Activated CD4-positive, alpha-beta T cell treated with anti-CD3 and anti-CD28 coated beads, Interleukin-10, Interleukin-2, amounts not matched to agents 100 ng/mL and 50 ng/mL, durations not matched to agents 16 hours and 8 hours (primary cell): ENCODE measurements around the gene PASK.

ENCODE experiments used
- DNase-seq: peaks from one replicate; pipeline ENCODE4 v3.0.0-alpha.2; 2020

The PASK gene

DNA sequence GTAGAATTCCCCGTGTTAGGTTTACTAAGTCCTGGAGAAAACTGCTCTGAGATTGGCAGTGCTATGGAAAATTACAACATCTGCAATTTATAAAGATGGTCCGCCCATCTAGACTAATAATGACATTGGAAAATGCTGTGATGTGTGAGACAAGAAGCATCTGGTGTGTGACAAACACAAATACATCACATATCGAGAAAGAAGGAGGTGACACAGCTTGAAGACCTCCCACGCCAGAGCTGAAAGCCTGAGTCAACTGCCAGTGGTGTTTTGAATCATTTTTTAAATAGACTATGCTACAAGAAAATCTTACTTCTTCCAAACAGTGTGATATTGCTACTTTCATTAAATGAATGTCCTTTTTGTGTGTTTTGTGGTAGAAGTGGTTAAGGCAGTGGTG is 30.6 kb upstream of the PASK start:
- DNase-seq = peak; percentile 83

DNA sequence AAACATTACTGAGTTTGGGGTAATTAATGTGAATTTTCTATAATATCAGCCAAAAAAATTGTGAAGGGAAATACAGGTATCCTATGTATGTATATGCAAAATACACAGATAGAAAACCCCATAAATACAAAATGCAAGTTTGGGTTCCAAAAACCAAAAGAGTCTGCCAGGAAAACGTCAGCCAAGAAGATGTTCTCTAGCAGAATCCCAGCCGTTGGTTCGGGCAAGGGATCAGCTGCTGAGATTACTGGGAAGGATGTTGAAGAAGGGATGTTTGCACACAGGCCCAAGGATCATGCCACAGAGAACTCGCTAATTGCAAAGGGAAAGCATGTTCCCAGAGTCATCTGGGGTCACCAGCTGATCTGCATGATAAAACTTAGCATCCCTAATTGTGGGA is 29.7 kb upstream of the PASK start:
- DNase-seq = no peak

DNA sequence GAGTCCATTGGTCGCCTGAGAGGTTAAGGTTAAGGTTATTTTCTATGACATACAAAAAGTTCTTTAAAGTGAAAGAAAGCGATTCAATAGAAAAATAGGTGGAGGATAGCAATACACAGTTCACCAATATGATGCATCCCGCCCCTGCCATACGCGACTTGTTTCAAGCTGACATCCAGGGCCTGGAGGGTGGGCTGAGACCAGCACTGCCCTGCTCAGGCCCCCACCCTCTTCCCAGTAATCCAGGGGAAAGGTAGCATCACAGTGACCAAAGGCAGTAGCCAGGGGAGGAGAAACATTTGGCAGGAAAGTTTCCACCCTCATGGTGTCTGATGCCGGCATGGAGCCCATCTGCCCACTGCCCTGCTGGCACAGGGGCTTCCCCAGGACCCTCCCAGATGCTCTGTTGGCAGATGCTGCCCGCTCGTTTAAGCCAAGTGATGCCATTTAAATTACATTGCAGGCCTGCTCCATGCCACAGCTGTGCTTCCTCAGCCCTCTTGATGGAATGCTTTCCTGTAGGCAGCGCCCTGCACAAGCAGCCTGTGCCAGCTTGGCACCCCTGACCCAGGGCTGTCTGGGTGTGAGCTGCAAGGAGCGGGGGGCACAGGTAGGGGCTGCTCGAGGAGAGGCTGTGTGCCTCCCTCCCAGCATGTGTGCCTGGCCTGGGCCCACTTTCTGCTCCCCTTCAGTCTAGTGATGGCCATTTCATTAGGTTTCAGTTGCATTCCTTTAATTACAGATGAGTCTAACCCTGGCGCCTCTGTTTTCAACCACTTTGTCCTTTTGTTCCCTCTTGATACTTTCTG is 28.5 kb upstream of the PASK start:
- no peak for DNase-seq

DNA sequence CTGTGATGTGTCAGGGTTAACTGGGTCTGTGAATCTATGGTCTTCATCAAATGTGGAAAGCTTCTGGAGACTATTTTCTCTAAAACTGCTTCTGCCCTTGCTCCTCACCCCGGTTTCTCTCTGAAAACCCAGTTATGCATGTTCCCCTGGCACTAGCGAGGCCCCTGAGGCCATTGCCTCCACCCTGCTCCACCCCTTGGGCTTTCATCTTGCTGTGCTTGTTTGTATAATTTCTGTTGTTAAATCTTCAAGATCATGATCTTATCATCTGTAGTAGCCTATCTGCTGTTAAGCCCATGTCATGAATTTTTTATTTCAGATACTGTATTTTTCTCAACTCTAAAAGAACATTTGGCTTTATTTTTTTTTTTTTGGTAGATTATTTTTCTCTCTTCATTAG is 24.3 kb upstream of the PASK start:
- no peak for DNase-seq

DNA sequence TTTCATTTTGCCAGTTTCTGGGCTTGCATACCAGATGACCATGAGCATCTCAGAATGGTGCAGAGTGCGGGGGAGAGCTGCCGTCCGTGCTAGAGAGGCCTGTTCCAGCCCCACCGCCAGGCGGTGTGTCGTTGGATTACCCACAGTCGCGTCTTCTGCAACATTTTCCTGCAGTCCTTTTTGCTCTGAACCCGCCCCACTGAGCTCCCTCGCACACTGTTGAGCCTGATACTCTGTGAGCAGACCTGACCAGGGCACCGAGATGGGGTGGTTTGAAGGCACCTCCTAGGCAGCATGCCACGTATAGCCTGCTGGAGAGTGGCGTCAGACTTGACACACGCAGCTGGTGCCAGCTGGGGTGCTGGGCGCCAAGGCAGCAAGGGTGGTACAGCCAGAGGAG is 19.1 kb upstream of the PASK start:
- no peak for DNase-seq

DNA sequence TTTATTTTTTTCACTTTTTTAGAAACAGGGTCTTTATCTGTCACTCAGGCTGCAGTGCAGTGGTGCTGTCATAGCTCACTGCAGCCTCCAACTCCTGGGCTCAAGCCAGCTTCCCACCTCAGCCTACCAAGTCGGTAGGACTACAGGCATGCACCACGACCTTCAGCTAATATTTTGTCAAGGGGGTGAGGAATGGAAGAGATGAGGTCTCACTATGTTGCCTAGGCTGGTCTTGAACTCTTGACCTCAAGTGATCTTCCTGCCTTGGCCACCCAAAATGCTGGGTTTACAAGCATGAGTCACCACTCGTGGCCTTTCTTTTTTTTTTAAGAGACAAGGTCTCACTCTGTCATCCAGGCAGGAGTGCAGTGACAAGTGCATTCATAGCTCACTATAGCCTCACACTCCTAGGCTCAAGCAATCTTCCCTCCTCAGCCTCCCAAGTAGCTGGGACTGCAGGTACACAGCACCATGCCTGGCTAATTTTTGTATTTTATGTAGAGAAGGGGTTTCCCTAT is 14.4 kb upstream of the PASK start:
- DNase-seq = no peak

DNA sequence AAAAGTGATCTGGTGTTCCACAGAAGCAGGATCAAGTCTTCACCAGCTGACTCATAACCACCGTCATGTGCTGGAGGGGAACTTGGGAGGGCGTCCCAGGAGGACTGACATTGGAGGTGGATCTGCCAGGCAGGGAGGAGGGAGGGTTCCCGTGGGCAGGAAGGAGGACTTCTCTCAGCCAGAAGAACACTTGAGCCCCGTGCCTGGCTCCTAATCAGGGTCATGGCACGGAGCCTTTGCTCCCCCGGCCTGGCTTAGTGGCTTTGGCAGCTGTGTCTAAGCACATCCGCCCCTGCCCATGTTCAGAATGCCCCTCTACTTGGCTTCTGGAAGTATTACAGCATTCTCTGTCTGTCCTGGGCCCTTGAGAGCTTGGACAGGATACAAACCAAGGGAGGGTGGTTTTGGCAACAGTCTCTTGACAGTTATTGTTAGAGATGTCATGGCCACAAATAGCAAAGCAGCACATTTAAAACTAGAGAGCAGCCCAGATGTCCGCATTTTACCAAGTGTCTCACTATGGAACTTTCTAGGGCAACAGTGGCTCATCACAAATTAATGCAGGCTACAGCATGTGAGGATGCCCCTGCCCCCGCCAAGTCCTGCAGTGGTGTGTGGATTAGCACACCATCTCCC is 12.5 kb upstream of the PASK start:
- no peak for DNase-seq

DNA sequence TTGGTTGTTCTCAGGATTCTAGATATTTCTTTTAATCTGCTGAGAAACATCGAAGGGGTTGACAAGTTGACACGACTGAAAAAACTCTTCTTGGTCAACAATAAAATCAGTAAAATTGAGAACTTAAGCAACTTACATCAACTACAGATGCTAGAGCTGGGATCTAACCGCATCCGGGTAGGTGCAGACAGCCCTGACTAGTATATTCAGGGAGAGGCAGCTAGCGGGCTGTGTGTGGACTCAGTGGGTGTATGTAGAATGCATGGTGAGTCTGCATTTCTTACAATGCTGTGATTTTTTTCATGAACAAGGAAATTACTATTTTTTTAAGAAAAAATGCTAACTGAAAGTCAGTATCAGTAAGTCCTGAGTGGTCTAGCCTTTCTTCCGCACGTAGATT is 11.0 kb upstream of the PASK start:
- DNase-seq = no peak

DNA sequence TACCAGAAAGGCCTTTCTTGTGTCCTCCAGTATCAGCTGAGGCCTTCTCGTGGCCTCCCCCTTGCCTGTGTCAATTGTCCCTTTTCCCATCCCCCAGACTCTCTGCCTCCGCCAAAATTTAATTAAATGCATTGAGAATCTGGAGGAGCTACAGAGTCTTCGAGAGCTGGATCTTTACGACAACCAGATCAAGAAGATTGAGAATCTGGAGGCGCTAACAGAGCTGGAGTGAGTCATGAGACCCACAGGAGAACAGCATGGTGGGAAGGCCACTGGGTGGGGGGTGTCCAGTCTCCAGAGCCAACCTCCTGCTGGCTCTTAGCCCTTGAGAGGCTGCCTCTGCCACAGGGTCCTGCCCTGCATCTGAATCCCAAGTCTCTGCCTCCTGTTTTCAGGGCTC is 9.8 kb upstream of the PASK start:
- no peak for DNase-seq

DNA sequence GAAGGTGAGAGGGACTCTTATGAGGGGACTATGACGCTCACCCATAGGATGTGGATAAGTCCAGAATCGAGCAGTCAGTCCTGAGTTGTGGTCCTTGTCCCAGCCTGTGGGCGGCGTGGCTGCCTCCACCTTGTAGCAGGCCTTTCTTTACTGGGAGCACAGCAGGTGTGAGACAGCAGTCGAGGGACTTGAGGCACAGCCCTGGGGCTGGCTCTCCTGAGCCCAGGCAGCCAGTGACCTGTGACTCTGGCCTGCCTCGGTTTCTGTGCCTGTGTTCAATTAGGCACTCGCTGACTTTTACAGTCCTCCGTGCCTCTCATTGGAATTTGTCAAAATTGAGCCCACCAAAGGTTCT is 9.3 kb upstream of the PASK start:
- no peak for DNase-seq

DNA sequence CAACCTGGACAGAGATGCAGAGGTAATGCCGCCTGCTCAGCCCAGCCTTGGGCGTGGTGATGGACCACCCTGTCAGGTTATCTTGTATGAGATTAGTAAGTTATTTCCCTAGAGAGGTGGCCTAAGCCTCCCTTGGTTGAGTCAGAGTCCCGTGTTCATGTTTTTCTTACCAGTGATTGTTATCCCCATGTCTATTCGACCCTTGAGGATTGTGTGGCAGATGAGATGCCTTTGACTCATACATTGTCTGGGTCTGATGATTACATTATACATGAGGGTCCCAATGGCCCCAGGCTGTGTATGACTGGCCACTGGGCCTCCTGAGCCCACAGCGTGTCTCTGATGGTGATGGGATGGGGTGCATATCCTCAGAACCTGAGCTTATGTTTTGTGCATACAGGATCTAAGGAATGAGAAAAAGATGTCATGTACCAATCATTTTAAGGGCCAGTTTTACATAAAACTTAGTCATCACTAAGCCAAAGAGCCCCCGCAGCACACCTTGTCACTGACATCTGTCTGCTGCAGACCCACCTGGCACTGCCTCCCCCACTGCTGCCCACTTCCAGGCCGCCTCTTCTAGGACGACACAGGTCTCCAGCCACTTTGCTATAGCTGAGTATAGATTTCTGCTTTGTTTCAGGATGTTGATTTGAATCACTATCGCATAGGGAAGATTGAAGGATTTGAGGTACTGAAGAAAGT is 8.7 kb upstream of the PASK start:
- no peak for DNase-seq

DNA sequence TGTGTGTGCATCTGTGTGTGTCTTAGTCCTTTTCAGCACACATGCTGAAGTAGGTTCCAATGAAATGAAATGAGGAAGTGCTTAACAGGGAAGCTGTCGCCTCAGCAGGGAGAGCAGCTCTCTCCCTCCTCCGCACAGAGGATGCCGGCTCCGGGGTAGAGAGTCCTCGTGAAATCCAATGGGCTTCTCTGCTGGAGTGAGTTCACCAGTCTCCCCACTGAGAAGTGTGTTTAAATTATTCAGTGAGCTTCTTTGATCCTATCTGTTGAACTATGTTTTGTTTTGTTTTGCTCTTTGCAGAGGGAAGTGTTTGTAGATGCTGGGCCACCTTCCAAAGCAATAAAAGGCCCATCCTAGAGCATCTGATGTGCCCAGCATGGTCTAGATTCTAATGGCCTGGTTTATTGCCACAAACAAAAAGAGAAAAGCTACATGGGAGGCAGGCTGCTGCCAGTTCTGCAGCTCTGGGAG is 7.7 kb upstream of the PASK start:
- DNase-seq = no peak

DNA sequence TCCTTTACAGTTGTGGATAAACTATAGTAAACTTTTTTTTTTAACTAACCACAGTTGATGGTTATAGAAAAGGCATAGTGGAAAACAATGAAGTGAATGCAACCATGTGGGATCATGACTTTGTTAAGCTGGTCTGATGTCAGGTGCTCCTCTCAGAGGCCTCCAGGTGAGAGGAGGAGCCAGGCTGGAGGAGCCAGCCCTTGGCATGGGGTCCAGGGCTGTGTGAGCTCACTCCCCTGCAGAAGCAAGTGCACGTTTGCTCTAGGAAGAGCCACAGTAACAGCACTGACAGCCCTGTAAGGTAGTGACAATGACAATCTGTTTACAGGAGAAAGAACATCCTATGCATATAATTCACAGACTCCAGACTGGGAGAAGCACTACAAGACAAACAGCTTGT is 6.7 kb upstream of the PASK start:
- no peak for DNase-seq

DNA sequence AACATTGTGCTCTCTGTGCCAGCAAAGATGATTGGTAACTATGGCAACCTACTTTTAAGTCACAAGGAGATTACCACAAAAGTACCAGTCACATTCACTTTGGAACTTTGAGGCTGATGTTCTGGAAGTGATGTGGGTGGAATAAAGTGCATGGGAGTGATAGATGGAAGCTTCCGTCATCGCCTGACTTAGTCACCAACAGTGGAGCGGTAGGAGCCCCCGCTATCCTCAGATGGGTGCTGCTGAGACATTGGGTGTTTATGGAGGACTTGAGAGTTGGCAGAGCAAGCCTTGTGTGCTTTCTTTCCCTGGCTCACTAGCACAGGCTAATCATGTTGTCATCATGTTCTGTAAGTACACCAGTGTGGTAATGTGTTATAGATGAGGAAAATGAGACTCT is 5.6 kb upstream of the PASK start:
- peak; percentile 13 for DNase-seq

DNA sequence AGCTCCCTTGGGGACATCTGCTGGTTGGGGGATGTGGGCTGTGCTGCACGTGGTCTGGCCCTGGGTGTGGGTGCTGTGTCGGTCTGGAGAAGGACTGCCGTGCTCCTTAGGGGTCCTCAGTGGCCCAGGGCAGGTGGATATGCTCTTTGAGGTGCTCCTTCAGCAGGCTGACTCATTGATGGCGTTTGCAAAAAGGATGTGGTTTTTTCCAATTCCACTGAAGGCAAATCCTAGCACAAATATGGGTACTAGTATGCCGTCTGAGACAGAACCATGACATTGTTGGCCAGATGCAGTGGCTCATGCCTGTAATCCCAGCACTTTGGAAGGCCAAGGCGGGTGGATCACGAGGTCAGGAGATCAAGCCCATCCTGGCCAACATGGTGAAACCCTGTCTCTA is 4.3 kb upstream of the PASK start:
- peak; percentile 13 for DNase-seq

DNA sequence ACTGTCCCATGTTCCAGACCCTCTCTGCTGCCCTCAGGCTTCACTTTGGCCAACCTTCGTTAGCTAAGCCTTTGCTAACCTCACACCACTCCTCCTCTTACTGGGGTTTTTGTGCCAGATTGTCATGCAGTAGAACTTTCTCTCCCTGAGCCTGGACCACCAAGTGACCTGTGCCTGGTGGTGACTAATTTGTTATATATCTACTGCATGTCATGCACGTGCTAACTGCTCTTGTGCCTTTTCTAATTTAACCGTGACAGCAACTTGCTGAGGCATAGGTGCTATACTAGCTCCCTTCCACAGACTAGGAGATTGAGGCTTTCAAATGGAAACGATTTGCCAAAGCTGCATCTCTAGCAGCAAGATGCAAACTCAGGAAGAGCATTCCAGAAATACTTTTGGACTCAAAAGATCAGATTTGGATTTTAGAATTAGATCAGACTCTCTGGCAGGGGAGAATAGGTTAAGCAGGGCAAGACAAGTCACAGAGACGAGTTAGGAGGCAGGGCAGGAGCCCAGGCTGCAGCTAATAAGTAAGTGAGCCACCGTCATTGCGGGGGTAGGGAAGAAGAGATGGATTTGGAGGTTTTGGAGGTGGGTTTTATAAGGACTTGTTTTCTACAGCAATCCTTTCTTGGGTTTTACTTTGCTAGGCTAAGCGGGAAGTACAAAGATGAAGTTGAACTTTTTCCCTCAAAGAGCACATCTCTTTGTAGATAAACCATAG is 2.8 kb upstream of the PASK start:
- DNase-seq = no peak

DNA sequence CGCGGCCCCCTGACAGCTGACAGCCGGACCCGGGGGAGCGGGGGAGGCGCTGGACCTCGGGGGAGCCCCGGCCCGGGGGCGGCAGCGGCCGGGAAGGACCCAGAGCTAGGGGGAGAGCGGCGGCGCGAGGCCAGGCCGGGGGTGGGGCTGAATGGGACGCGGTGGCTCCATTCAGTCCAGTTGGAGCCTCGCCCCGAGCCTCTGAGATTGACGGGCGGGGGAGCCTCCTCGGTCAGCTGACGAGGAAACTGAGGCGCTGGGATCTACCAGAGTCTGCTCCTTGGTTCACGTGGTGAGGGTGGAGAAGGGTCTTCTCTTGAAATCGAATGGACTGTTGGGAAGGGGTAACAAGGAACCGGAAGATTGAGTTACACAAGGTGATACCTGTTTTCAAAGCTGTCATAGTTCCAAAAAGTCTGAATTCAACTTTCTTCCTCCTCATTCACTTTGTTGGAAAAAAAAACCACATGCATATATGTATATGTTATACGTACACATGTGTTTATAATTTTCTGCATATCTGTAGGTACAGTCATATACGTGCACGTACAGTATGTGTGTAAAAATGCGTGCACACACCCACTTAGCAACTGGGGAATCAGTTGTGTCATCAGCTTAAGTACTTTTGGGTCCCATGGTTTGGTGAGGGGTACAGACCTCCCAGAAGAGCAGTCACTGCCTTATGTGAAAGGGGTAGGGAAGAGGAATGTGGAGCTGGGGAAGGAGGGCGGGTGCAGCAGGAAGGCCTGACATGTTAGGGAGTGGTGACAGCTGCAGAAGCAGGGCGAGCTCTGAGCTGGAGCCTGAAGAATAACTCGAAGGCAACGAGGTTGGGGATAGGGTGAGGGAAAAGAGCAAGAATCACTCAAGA is 1.6 kb upstream of the PASK start:
- no peak for DNase-seq

DNA sequence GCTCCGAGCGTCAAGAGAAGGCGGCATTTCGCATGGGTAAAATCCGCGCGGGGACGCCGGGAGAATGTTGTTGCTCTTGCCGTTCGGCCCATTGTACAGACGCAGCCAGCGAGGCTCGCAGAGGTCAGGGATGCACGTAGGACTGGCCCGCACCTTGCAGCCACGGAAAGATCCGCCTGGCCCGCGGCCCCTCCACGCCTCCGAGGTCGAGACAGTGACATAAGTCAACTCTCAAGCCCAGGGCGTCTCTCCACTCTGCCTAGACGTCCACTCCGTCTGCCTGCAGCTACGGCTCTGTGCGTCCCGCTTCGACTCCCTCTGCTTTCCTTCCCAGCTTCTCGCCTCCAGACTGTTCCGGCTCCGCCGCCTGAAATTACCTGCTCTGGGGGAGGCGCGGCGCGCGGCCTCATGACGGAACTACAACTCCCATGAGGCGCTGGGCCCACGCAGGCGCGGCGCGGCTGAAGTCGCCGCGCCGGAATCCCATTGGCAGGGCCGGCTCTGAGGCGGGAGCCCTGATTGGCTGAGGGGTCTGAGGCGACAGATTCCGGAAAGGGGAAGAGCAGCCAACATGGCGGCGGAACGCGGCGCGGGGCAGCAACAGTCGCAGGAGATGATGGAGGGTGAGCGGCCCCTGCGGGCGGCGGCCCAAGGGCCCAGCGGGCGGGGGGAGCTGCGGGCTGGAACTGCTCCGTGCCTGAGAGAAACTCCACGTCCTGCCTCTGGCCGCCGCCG is 820 bp upstream of the PASK start, which contains the start of gene PPP1R7:
Gene PPP1R7 (plus strand): TSS at position 543 of the 735 bp plus-strand sequence. CDS start 29 bp downstream, at position 572.
- peak; percentile 98 for DNase-seq

DNA sequence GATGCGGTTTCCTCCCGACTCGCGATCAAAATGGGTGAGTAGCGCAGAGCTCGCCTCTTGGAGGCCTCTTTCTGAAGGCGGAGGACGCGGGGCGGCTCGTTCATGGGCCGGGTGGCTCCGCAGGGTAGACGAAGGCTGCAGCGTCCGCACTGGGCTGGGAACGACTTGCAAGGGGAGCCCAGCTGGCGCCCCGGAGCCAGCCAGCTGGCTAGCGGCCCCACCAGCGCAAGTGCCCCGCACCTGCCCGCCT is 328 bp upstream of the PASK start:
- DNase-seq = no peak

DNA sequence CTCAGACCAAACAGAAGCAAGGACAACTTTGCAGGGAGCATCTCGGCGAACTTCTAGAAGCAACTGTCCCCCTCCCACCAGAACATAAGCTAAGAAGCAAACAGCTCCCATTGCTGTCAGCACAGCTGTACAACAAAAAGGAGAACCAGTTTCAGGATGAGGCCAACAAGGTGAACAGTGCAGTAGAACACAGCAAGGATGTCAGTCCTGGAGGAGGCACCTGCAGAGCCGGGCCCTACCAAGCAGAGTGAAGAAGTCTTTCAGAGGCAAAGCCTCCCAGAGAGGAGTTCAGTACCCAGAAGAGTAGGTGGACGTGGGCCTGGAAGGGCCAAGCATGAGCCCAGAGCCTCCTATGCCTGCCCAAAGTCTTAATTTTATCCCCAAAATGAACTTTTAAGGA is 1.0 kb downstream of the PASK start:
- no peak for DNase-seq

DNA sequence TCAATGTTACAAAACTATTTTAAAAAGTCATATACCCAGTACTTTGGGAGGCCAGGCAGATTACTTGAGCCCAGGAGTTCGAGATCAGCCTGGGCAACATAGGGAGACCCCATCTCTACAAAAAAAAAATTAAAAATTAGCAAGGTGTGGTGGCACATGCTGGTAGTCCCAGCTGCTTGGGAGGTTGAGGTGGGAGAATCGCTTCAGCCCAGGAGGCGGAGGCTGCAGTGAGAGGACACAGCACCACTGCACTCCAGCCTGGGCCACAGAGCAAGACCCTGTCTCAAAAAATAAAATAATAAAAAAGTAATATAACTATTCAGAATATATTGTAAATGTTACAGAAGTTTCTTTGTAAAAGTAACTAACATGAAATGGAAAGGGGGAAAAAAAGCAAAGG is 1.9 kb downstream of the PASK start:
- no peak for DNase-seq

DNA sequence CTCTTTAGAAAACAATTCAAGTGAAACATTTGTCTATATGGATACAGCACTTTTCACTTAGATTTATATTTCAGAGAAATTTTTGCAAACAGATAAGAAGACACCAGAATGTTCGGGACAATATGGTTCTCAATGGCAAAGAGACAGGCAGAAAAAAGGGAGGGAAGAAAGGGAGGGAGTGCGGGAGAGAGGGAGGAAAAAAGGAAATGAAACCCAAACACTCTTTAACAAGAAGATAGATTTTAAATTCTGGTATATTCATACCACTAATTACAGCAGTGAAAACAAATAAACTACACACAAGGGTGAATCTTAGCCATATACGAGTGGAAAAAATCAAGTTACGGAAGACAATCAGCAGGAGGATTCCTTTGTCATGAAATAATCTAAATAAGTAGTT is 3.0 kb downstream of the PASK start:
- DNase-seq = no peak
